GM12865 (cell line): ENCODE results near the gene SPTBN4.

Source experiments
- DNase-seq: peaks from one replicate; pipeline ENCODE4 v3.0.0; 2010; ENCODE audit warnings: low read depth
- H3K4me3 ChIP-seq: 2 replicates; pipeline ENCODE4 v1.5.1; 2011; ENCODE audit warnings: mild to moderate bottlenecking, low read depth, low read length, control low read depth
- CTCF ChIP-seq: IDR thresholded peaks from 2 replicates; pipeline ENCODE4 v1.5.1; 2011; ENCODE audit warnings: low read length, control low read depth, low read depth, inconsistent platforms; ENCODE audit not compliant: insufficient read depth; ENCODE audit errors: missing control alignments

Gene SPTBN4

GRCh38 chr19:40576585-40577451, 110.0 kb downstream of the SPTBN4 start, which contains the start of gene SHKBP1:
SHKBP1 (plus strand) TSS chr19:40576873; CDS start chr19:40576900, 27 bp downstream.
- H3K4me3 ChIP-seq: peak within 1 kb of the TSS; percentile 92
- TF ChIP-seq CTCF: no peak
- DNase-seq: peak; percentile 97

- DNase-seq: peak; percentile 43
- TF ChIP-seq CTCF: no peak
- H3K4me3 ChIP-seq: no peak overlapping the region
Observed at GRCh38 chr19:40578442-40578908, 111.7 kb downstream of the SPTBN4 start.

GRCh38 chr19:40580619-40581018, 113.8 kb downstream of the SPTBN4 start:
- no peak overlapping the region for H3K4me3 ChIP-seq
- no peak for DNase-seq
- TF ChIP-seq CTCF: no peak

- DNase-seq: no peak
- no peak for TF ChIP-seq CTCF
- H3K4me3 ChIP-seq: no peak overlapping the region
Observed at GRCh38 chr19:40581531-40581930, 114.7 kb downstream of the SPTBN4 start.

GRCh38 chr19:40582467-40582866, 115.7 kb downstream of the SPTBN4 start:
- no peak for DNase-seq
- TF ChIP-seq CTCF: no peak
- no peak overlapping the region for H3K4me3 ChIP-seq

GRCh38 chr19:40583283-40583682, 116.5 kb downstream of the SPTBN4 start:
- no peak overlapping the region for H3K4me3 ChIP-seq
- DNase-seq: no peak
- TF ChIP-seq CTCF: no peak

GRCh38 chr19:40584007-40584406, 117.2 kb downstream of the SPTBN4 start:
- no peak for DNase-seq
- TF ChIP-seq CTCF: peak; percentile 18

More at GRCh38 chr19:40584007-40584406, 117.2 kb downstream of the SPTBN4 start:
- no peak overlapping the region for H3K4me3 ChIP-seq
